Endometrial microvascular endothelial cells (primary cell): ENCODE results near the gene MBD3L5. TPM values are rescaled to one million over a fixed set of nuclear protein-coding genes. Genes with fewer than 3 reads are reported as not detected.
"Not testable (repeated sequence)": the region's sequence is repeated elsewhere in the genome, so short reads cannot be mapped to it uniquely, and the experiment has no call there.

ENCODE experiments used
- in situ Hi-C: cut with HindIII; loops from 2 replicates; pipeline ENCODE4 v1.10.0; 2017; ENCODE audit warnings: low sequenced_read_pairs, low pct_unique_long_range_greater_than_20kb; ENCODE audit errors: inconsistent ontology term
- total RNA-seq: library from RNA; depleted of rRNA; stranded (reverse); fragments of >200 nt; gene quantifications from one replicate; pipeline ENCODE4 v1.2.3, GENCODE V29; 2015; ENCODE audit errors: inconsistent ontology term

The MBD3L5 gene
- total RNA-seq: not detected

GRCh38 chr19:7030278-7030677, at the start of gene MBD3L5:
Gene MBD3L5 (plus strand): TSS chr19:7030578. CDS start chr19:7030612, 34 bp downstream.
- in situ Hi-C loops: not testable (repeated sequence)

DNA sequence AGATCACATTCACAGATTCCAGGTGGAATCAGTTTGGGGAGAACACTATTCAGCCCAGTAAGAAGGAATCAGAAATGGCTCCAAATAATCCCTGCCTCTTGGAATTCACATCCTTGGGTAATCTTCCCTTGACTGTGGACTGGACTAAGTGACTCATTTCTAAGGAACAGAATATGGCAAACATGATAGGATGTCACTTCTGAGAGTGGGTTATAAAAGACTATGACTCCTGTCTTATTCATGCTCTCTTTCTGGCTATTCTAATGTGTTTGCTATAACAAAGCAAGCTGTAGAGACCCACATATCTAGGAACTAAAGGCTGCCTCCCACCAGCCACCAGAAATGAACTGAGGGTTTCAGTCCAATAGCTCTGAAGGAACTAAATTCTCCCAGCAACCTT, 46.9 kb upstream of the MBD3L5 start:
- in situ Hi-C loops: no loop called here

- in situ Hi-C loops: no loop called here
Measured at GRCh38 chr19:6987850-6988249, 42.5 kb upstream of the MBD3L5 start.

GRCh38 chr19:6988257-6988656, 42.1 kb upstream of the MBD3L5 start:
- in situ Hi-C loops: no loop called here

DNA sequence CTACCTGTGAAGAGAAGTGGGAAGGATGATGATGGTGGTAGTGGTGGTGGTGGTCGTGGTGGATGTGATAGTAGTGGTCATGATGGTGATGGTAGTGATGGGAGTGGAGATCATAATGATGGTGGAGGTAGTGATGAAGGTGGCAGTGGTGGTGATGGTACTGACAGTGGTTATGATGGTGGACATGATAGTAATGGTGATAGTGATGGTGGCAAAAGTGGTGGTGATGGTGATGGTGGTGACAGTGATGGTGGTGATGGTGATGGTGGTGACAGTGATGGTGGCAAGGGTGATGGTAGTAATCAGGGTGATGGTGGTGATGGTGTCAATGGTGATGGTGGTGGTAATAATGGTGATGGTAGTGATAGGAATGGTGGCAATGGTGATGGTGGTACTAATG, 35.3 kb upstream of the MBD3L5 start:
- in situ Hi-C loops: no loop called here

DNA sequence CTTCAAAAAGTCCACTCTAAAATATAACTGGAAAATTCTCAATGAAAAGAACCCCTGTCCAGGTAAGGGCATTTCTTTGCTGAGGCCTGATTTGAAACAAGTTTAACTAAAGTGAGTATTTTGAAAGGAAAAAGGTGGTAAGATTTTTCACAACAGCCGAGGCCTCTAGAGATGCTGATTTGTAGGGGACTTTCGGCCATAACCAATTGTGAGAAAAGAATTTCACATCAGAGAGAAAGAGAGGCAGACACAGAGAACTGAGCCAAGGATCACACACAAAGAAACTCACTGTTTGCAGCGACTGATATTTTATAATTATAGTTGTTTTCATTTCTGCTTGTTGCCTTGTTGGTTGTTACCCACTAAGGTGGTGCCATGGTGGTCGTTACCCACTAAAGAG, 33.6 kb upstream of the MBD3L5 start:
- in situ Hi-C loops: no loop called here

DNA sequence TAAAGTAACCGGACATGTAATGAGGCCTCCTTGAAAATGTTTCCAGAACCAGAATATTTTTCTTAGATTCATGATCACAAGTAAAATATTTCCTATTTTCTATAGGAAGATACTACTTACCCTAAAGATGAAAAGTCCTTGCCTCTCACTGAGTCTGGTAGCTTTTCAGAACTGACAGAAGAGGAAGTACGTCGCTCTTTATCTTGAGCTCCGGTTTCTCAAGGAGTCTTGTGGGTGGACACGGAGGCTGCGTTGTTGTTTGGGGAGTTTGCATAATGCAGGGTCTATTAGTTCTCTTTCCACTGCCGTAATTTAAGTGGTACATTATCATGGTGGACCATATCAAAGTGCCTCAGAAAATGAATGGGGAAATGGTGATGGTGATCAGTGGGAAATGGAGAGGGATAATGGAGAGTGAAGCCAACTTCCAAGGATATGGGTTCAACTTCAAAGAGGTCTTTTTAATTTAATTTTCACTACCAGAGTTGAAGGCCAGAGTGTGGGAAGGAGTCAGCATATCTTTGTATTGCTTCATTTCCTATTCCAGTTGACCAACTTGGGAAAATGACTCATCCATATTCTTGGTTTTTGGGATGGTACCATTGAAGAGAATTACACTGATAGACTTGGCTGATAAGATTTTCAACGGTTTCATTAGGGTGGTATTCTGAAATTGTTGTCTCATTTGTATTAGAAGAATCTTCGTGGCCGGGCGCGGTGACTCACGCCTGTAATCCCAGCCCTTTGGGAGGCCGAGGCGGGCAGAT, 32.5 kb upstream of the MBD3L5 start:
- in situ Hi-C loops: no loop called here

DNA sequence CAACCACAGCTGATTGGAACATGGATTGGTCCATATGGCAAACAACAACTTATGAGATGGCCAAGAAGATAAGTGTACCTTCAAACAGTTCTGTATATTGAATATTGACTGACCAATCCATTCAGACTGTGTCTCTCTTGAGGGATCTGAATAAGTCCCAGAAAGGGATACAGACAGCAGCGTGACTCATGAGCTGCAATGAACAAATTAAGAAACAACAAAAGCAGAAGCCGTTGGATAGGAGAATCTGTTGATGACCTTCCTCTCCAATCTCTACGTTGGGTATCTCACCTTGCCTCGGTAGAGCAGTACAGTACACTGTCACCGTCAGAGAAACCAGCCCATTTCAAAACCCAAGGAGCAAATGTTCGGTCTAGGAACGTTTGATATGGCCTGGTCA, 30.4 kb upstream of the MBD3L5 start:
- in situ Hi-C loops: no loop called here

DNA sequence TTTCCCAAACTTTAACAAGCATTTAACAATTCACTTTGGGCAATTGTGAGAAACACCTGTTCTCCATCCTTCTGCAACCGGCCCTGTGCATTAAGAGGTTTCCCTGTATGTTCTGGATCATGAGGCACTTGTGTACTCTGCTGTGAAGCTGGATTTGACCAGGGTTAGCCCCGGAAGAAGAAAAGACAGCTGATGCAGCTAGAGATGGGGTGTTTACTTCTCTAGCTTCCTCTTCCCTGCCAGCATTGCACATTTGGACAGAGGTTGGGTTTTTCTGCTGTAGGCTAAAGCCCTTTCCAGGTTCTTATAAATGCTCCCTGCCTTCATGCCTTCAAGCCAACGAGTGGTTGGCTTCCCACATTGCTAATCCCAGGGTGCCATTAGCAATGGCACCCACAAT, 30.0 kb upstream of the MBD3L5 start:
- in situ Hi-C loops: no loop called here

GRCh38 chr19:7000816-7001215, 29.6 kb upstream of the MBD3L5 start:
- in situ Hi-C loops: no loop called here

- in situ Hi-C loops: no loop called here
Measured at GRCh38 chr19:7004313-7004931, 26.0 kb upstream of the MBD3L5 start.

GRCh38 chr19:7006135-7006704, 24.2 kb upstream of the MBD3L5 start:
- in situ Hi-C loops: no loop called here

DNA sequence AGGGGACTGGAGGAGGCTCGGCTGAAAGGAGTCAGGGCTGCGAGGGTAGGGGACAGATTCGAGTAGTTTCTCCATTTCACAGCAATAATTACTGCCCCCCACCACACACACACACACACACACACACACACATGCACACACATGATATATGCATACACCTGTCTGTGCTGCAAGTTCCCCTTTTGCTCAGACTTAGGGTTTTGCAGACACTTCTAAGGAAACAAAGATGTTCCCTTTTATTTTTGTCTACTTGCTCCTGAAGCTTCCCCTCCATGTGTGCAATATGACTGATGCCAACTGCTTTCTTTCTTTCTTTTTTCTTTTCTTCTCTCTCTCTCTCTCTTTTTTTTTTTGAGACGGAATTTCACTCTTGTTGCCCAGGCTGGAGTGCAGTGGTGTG, 22.5 kb upstream of the MBD3L5 start:
- in situ Hi-C loops: no loop called here

DNA sequence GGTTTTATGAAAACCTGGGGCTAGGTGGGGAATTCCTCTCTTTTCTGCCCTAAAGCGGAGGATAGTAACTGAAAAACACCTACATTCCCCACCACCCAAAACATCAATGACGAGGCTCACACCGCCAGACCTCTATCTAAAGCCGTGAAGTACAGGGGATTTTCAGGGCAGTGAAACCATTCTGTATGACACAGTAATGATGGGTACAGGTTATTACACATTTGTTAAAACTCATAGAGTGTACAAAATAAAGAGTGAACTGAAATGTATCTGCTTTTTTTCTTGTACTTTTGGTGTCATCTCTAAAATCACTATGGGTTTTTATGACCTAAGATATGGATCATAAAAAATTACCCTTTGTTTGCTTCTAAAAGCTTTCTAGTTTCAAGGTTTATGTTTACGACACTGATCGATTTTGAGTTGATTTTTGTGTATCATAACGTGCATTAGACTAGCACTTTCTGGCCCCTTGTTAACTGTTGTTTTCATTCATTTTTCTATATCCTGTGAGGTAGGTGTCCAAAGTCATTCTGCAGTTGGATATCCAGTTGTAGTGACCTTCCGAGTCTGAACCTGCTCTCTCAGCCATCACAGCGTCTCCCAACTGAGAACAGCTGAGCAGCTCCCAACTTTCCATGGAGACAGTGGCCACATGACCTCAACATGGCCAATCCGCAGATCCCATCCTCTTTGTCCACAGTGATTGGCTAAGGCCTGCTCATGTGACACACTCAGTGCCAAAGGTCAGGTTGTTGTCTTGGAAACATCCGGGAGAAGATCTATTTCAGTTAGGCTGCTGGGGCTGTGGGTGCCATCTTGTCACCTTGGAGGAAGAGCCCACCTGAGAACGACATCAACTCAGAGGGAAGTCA, 19.4 kb upstream of the MBD3L5 start:
- in situ Hi-C loops: no loop called here

- in situ Hi-C loops: no loop called here
Measured at GRCh38 chr19:7013678-7014077, 16.7 kb upstream of the MBD3L5 start.

GRCh38 chr19:7018828-7019227, 11.6 kb upstream of the MBD3L5 start:
- in situ Hi-C loops: no loop called here

GRCh38 chr19:7021331-7021730, 9.0 kb upstream of the MBD3L5 start, which contains the start of gene MBD3L2B:
Gene MBD3L2B (minus strand): TSS chr19:7021431. CDS start chr19:7021397, 34 bp downstream.
- in situ Hi-C loops: not testable (repeated sequence)

- in situ Hi-C loops: not testable (repeated sequence)
Measured at GRCh38 chr19:7028790-7029189, 1.6 kb upstream of the MBD3L5 start.

DNA sequence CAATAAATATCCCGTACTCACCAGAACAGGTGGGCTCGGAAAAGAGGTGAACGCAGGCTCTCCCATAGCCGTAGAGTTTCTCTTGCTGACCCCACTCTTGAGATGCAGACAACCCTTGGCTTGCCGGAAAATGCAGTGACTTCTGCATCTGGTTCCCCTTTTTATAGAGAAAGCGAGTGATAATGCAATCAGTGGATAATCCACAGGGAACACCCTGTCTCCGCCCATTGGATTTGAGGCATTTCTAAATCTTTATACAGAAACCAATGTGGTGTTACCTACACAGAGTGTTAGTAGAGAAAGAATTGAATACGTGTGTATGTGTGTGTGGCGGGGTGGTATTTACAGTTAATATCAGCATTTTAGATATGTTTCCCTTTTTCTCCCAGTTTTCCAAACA, 9.7 kb downstream of the MBD3L5 start, which contains the start of gene MBD3L4:
MBD3L4 (minus strand) TSS at position 101 of the 400 bp plus-strand sequence; CDS start at position 66, 35 bp downstream.
- in situ Hi-C loops: not testable (repeated sequence)
